ENCODE results near the gene FBXL15.

DNA sequence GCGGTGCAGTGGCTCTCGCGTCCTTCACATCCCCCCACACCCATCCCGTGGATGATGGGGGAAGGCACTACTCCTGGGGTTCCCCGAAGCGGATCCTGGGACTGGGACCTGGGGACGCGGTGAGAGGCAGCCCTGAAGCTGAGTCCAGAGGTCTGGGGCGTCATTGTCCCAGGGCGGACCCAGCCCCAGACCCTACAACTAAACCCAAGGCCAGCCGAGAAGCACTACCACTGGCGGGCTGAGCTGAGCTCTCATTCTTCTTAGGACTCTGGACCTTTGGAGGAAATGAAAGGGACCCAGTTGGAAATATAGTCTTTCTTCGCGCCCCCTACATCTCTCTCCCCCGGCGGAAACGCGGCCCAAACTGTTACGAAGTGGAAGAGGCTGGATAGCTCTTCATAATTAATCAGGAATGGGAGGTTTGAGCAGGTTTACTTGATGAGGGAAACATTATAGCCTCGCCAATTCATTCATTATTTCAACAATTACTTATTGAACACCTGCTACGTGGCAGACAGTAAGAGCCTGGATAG, 389 bp upstream of the FBXL15 start:
- TF ChIP-seq, protein P1, sequence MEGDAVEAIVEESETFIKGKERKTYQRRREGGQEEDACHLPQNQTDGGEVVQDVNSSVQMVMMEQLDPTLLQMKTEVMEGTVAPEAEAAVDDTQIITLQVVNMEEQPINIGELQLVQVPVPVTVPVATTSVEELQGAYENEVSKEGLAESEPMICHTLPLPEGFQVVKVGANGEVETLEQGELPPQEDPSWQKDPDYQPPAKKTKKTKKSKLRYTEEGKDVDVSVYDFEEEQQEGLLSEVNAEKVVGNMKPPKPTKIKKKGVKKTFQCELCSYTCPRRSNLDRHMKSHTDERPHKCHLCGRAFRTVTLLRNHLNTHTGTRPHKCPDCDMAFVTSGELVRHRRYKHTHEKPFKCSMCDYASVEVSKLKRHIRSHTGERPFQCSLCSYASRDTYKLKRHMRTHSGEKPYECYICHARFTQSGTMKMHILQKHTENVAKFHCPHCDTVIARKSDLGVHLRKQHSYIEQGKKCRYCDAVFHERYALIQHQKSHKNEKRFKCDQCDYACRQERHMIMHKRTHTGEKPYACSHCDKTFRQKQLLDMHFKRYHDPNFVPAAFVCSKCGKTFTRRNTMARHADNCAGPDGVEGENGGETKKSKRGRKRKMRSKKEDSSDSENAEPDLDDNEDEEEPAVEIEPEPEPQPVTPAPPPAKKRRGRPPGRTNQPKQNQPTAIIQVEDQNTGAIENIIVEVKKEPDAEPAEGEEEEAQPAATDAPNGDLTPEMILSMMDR (IDR thresholded peaks at IDR 0.05), result peak in 1 of 12 donors; percentile 2
- TF ChIP-seq POLR2A (IDR thresholded peaks at IDR 0.05), result no peak

Measured in heart left ventricle (tissue), 13 donors.